Glutamatergic neuron (in vitro differentiated cells): ENCODE data around the gene SLC37A1. TPM values are rescaled to one million over a fixed set of nuclear protein-coding genes. Genes with fewer than 3 reads are reported as not detected.

ENCODE experiments used
- DNase-seq: peaks from one replicate; pipeline ENCODE4 v3.0.0; 2022
- H3K27ac Mint-ChIP-seq: one replicate; pipeline ENCODE4 v1.8.0; 2020; ENCODE audit warnings: mild to moderate bottlenecking, mixed read lengths, inconsistent platforms; ENCODE audit not compliant: unreplicated experiment
- H3K27me3 Mint-ChIP-seq: one replicate; pipeline ENCODE4 v1.8.0; 2020; ENCODE audit warnings: mild to moderate bottlenecking, moderate library complexity, mixed read lengths, inconsistent platforms; ENCODE audit not compliant: unreplicated experiment
- H3K36me3 Mint-ChIP-seq: one replicate; pipeline ENCODE4 v1.8.0; 2020; ENCODE audit warnings: mild to moderate bottlenecking, mixed read lengths, inconsistent platforms; ENCODE audit not compliant: unreplicated experiment
- H3K4me1 Mint-ChIP-seq: one replicate; pipeline ENCODE4 v1.8.0; 2020; ENCODE audit warnings: mild to moderate bottlenecking, low read depth, mixed read lengths, inconsistent platforms; ENCODE audit not compliant: unreplicated experiment
- H3K4me3 Mint-ChIP-seq: one replicate; pipeline ENCODE4 v1.8.0; 2020; ENCODE audit warnings: mild to moderate bottlenecking, mixed read lengths, inconsistent platforms; ENCODE audit not compliant: unreplicated experiment
- H3K9me3 Mint-ChIP-seq: one replicate; pipeline ENCODE4 v1.8.0; 2020; ENCODE audit warnings: mild to moderate bottlenecking, moderate library complexity, mixed read lengths, inconsistent platforms; ENCODE audit not compliant: unreplicated experiment
- CTCF ChIP-seq: fragments of 200-600 bp; sonication (generic); IDR thresholded peaks from one replicate; pipeline ENCODE4 v1.5.0; 2021; ENCODE audit not compliant: partially characterized antibody, unreplicated experiment
- total RNA-seq: library from RNA; stranded (reverse); fragmentation: NEBNext Ultra II Directional; extraction: Animal tissue kit (Norgen Biotek cat#: 25700); gene quantifications from one replicate; pipeline ENCODE4 v1.2.1, GENCODE V29; 2021; ENCODE audit not compliant: unreplicated experiment

SLC37A1 gene
- total RNA-seq, 1 donor from 2014 or later = 65.7 TPM

- no peak overlapping the region for H3K27ac Mint-ChIP-seq
- DNase-seq = peak; percentile 4
- no peak for TF ChIP-seq CTCF
- H3K9me3 Mint-ChIP-seq = peaks cover 4% of the 10 kb centered on the region
- H3K4me1 Mint-ChIP-seq = peaks cover 2% of the 10 kb centered on the region
- peaks cover 5% of the 10 kb centered on the region for H3K36me3 Mint-ChIP-seq
- H3K4me3 Mint-ChIP-seq = no peak overlapping the region
- H3K27me3 Mint-ChIP-seq = no peaks in the 10 kb centered on the region
Observed at GRCh38 chr21:42568376-42568775, 54.7 kb downstream of the SLC37A1 start.

- Mint-ChIP-seq H3K27ac (no peak overlapping the region), H3K9me3 (peaks cover 4% of the 10 kb centered on the region), H3K36me3 (no peaks in the 10 kb centered on the region), H3K4me1 (peaks cover 2% of the 10 kb centered on the region), H3K27me3 (no peaks in the 10 kb centered on the region), H3K4me3 (no peak overlapping the region)
- TF ChIP-seq CTCF = no peak
- DNase-seq = peak; percentile 9
Observed at GRCh38 chr21:42568866-42569731, 55.4 kb downstream of the SLC37A1 start.

- peak; percentile 3 for DNase-seq
- Mint-ChIP-seq H3K4me3 (no peak overlapping the region), H3K9me3 (peaks cover 4% of the 10 kb centered on the region), H3K36me3 (no peaks in the 10 kb centered on the region), H3K27me3 (no peaks in the 10 kb centered on the region), H3K27ac (no peak overlapping the region), H3K4me1 (peaks cover 2% of the 10 kb centered on the region)
- TF ChIP-seq CTCF = no peak
Observed at GRCh38 chr21:42569732-42570301, 56.2 kb downstream of the SLC37A1 start.

- Mint-ChIP-seq H3K9me3 (peaks cover 4% of the 10 kb centered on the region), H3K27ac (no peak overlapping the region), H3K4me1 (peaks cover 2% of the 10 kb centered on the region), H3K27me3 (no peaks in the 10 kb centered on the region), H3K36me3 (peaks cover under 1% of the 10 kb centered on the region), H3K4me3 (no peak overlapping the region)
- peak; percentile 3 for DNase-seq
- no peak for TF ChIP-seq CTCF
Observed at GRCh38 chr21:42570362-42570761, 56.7 kb downstream of the SLC37A1 start.

GRCh38 chr21:42570841-42571387 is 57.3 kb downstream of the SLC37A1 start:
- H3K36me3 Mint-ChIP-seq = peaks cover 6% of the 10 kb centered on the region
- H3K9me3 Mint-ChIP-seq = peaks cover 4% of the 10 kb centered on the region
- H3K27me3 Mint-ChIP-seq = no peaks in the 10 kb centered on the region
- peak overlapping the region; percentile 48 for H3K27ac Mint-ChIP-seq
- H3K4me1 Mint-ChIP-seq = peaks cover 2% of the 10 kb centered on the region
- no peak overlapping the region for H3K4me3 Mint-ChIP-seq
- TF ChIP-seq CTCF = no peak
- peak; percentile 37 for DNase-seq
